ENCODE measurements around the gene CD99L2.

- TF ChIP-seq EZH2 (IDR thresholded peaks at IDR 0.05; ENCODE audit: borderline replicate concordance, low read depth, low read length, poor library complexity, severe bottlenecking), result no peak
- TF ChIP-seq CTCF (conservative IDR thresholded peaks at IDR 0.05; ENCODE audit: low read depth, low read length), result no peak
Observed at GRCh38 chrX:150893936-150894335, 4.5 kb downstream of the CD99L2 start.

All from A673 (cell line).